ENCODE results near the gene ZNF569.

DNA sequence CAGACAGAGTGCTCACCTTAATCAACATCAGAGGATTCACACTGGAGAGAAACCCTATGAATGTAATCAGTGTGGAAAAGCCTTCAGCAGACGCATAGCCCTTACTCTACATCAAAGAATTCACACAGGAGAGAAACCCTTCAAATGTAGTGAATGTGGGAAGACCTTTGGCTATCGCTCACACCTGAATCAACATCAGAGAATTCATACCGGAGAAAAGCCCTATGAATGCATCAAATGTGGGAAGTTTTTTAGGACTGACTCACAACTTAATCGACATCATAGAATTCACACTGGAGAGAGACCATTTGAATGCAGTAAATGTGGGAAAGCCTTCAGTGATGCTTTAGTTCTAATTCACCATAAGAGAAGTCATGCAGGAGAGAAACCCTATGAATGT is 78.0 kb downstream of the ZNF569 start:
- TF ChIP-seq, protein P1, sequence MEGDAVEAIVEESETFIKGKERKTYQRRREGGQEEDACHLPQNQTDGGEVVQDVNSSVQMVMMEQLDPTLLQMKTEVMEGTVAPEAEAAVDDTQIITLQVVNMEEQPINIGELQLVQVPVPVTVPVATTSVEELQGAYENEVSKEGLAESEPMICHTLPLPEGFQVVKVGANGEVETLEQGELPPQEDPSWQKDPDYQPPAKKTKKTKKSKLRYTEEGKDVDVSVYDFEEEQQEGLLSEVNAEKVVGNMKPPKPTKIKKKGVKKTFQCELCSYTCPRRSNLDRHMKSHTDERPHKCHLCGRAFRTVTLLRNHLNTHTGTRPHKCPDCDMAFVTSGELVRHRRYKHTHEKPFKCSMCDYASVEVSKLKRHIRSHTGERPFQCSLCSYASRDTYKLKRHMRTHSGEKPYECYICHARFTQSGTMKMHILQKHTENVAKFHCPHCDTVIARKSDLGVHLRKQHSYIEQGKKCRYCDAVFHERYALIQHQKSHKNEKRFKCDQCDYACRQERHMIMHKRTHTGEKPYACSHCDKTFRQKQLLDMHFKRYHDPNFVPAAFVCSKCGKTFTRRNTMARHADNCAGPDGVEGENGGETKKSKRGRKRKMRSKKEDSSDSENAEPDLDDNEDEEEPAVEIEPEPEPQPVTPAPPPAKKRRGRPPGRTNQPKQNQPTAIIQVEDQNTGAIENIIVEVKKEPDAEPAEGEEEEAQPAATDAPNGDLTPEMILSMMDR (IDR thresholded peaks at IDR 0.05; ENCODE audit: insufficient read depth, low read length) = no peak
- TF ChIP-seq POLR2AphosphoS5 (IDR thresholded peaks at IDR 0.05; ENCODE audit: low read depth) = no peak
- TF ChIP-seq, protein P2, sequence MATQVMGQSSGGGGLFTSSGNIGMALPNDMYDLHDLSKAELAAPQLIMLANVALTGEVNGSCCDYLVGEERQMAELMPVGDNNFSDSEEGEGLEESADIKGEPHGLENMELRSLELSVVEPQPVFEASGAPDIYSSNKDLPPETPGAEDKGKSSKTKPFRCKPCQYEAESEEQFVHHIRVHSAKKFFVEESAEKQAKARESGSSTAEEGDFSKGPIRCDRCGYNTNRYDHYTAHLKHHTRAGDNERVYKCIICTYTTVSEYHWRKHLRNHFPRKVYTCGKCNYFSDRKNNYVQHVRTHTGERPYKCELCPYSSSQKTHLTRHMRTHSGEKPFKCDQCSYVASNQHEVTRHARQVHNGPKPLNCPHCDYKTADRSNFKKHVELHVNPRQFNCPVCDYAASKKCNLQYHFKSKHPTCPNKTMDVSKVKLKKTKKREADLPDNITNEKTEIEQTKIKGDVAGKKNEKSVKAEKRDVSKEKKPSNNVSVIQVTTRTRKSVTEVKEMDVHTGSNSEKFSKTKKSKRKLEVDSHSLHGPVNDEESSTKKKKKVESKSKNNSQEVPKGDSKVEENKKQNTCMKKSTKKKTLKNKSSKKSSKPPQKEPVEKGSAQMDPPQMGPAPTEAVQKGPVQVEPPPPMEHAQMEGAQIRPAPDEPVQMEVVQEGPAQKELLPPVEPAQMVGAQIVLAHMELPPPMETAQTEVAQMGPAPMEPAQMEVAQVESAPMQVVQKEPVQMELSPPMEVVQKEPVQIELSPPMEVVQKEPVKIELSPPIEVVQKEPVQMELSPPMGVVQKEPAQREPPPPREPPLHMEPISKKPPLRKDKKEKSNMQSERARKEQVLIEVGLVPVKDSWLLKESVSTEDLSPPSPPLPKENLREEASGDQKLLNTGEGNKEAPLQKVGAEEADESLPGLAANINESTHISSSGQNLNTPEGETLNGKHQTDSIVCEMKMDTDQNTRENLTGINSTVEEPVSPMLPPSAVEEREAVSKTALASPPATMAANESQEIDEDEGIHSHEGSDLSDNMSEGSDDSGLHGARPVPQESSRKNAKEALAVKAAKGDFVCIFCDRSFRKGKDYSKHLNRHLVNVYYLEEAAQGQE (IDR thresholded peaks at IDR 0.05; ENCODE audit: insufficient replicate concordance, low read depth) = no peak

Data from HL-60 (cell line).